ENCODE measurements around the gene DGKB.

DGKB gene

DNA sequence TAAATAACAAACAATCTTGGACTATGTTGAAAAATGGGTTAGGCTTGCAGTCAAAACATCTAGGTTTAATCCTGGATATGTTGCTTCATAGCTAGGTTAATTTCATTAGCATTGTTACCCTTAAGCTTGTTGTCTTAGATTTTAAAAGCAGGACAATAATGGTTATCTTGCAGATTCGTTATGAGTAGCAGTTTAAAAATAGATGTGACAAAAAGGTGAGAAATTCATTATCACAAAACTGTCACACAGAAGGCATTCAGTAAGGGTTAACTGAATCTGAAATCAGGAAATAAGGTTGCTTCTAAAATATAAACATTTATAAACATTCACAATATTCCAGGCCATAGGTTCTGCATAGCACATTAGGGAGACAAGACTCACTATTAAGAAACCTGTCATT lies 483.9 kb downstream of the DGKB start:
- no peak for DNase-seq (ENCODE audit: low read depth in 1 of 2, low spot score in 1 of 2)
- no peak overlapping the region for H3K4me3 ChIP-seq (replicated peaks; ENCODE audit: insufficient read depth, low read length)
- no peak overlapping the region for H3K27ac ChIP-seq (replicated peaks)
- TF ChIP-seq GABPA (IDR thresholded peaks at IDR 0.05; ENCODE audit: low read depth) (no peak), POLR2AphosphoS5 (IDR thresholded peaks at IDR 0.05; ENCODE audit: low read depth) (no peak), SPI1 (IDR thresholded peaks at IDR 0.05; ENCODE audit: borderline replicate concordance, low read depth) (no peak)
- TF ChIP-seq, protein P1, sequence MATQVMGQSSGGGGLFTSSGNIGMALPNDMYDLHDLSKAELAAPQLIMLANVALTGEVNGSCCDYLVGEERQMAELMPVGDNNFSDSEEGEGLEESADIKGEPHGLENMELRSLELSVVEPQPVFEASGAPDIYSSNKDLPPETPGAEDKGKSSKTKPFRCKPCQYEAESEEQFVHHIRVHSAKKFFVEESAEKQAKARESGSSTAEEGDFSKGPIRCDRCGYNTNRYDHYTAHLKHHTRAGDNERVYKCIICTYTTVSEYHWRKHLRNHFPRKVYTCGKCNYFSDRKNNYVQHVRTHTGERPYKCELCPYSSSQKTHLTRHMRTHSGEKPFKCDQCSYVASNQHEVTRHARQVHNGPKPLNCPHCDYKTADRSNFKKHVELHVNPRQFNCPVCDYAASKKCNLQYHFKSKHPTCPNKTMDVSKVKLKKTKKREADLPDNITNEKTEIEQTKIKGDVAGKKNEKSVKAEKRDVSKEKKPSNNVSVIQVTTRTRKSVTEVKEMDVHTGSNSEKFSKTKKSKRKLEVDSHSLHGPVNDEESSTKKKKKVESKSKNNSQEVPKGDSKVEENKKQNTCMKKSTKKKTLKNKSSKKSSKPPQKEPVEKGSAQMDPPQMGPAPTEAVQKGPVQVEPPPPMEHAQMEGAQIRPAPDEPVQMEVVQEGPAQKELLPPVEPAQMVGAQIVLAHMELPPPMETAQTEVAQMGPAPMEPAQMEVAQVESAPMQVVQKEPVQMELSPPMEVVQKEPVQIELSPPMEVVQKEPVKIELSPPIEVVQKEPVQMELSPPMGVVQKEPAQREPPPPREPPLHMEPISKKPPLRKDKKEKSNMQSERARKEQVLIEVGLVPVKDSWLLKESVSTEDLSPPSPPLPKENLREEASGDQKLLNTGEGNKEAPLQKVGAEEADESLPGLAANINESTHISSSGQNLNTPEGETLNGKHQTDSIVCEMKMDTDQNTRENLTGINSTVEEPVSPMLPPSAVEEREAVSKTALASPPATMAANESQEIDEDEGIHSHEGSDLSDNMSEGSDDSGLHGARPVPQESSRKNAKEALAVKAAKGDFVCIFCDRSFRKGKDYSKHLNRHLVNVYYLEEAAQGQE (IDR thresholded peaks at IDR 0.05; ENCODE audit: insufficient replicate concordance, low read depth) = no peak
- TF ChIP-seq, protein P2, sequence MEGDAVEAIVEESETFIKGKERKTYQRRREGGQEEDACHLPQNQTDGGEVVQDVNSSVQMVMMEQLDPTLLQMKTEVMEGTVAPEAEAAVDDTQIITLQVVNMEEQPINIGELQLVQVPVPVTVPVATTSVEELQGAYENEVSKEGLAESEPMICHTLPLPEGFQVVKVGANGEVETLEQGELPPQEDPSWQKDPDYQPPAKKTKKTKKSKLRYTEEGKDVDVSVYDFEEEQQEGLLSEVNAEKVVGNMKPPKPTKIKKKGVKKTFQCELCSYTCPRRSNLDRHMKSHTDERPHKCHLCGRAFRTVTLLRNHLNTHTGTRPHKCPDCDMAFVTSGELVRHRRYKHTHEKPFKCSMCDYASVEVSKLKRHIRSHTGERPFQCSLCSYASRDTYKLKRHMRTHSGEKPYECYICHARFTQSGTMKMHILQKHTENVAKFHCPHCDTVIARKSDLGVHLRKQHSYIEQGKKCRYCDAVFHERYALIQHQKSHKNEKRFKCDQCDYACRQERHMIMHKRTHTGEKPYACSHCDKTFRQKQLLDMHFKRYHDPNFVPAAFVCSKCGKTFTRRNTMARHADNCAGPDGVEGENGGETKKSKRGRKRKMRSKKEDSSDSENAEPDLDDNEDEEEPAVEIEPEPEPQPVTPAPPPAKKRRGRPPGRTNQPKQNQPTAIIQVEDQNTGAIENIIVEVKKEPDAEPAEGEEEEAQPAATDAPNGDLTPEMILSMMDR (IDR thresholded peaks at IDR 0.05; ENCODE audit: insufficient read depth, low read length) = no peak
- no peaks in the 10 kb centered on the region for H3K27me3 ChIP-seq (ENCODE audit: insufficient read depth, poor library complexity, severe bottlenecking)

DNA sequence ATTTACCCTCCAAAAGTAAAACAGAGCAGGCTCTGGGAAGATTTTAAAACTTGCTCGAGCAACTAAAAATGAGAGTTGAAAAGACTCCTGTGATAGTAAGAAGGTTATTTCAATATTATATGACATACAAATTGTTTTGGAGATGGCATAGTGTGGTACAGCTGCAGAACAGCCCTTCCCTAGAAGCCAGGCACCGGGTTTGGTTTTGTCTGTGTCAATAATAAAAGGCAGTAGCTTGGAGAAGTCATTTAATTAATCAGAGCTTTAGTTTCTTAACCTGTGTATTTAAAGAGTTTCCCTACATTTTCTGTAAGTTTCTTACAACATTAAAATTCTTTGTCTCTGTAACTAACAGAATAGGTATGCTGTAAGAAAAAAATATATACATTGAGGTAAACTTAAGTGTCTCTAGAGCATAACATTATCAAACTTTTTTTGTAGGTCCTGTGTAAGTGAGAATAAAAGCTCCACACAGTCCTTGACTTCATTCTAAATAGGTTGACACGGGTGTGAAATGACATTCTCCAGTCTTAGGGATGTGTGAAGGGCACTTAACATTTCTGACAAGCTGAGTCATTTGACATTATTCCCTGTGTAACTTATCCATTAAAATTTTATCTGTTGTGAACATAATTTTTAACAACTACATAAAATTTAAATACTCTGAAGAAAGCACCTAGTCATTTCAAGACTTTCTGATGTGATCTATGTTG lies 488.1 kb downstream of the DGKB start:
- no peak for DNase-seq (ENCODE audit: low read depth in 1 of 2, low spot score in 1 of 2)
- Histone ChIP-seq H3K4me3 (replicated peaks; ENCODE audit: insufficient read depth, low read length) (no peak overlapping the region), H3K27me3 (ENCODE audit: insufficient read depth, poor library complexity, severe bottlenecking) (no peaks in the 10 kb centered on the region), H3K27ac (replicated peaks) (no peak overlapping the region)
- no peak for TF ChIP-seq GABPA (IDR thresholded peaks at IDR 0.05; ENCODE audit: low read depth)
- TF ChIP-seq POLR2AphosphoS5 (IDR thresholded peaks at IDR 0.05; ENCODE audit: low read depth) = no peak
- TF ChIP-seq SPI1 (IDR thresholded peaks at IDR 0.05; ENCODE audit: borderline replicate concordance, low read depth) = no peak
- TF ChIP-seq, protein P2 (IDR thresholded peaks at IDR 0.05; ENCODE audit: insufficient read depth, low read length) = no peak
- TF ChIP-seq, protein P1 (IDR thresholded peaks at IDR 0.05; ENCODE audit: insufficient replicate concordance, low read depth) = no peak

DNA sequence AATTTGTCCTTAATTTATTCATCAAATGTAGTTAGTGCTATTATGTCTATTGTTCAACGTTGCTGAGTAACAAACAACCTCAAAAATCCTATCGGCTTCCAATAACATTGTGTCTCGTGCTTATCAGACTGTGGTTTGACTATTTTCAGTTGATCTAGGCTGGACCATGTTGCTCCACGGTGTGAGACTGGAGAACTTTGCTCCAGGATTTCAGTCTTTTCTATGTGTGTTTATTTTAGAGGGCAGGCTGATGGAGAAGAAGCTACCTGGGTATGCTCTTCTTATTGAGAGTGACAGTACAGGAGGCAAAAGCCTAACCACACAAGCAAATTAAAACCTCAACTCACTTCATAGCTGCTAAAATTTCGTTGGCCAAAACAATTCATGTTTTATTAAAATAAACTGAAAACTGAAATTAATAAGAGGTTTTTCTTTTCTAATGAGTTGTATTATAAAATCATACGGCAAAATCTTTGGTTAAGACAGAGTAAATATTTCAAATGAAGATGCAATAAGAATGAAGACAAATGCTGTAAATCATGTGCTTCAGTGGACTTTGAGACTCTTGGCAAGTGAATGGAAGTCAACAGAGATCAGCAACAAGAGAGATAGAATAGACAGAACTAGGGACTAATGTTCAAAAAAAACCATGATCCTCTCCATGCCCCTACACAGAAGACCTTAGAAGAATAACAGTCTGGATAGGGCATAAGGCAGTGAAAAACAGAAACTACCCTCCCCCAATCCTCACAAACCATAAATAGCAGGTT lies 495.1 kb downstream of the DGKB start:
- no peaks in the 10 kb centered on the region for H3K27me3 ChIP-seq (ENCODE audit: insufficient read depth, poor library complexity, severe bottlenecking)
- H3K4me3 ChIP-seq (replicated peaks; ENCODE audit: insufficient read depth, low read length) = no peak overlapping the region
- DNase-seq (ENCODE audit: low read depth in 1 of 2, low spot score in 1 of 2) = no peak
- no peak for TF ChIP-seq GABPA (IDR thresholded peaks at IDR 0.05; ENCODE audit: low read depth)
- TF ChIP-seq, protein P1 (IDR thresholded peaks at IDR 0.05; ENCODE audit: insufficient replicate concordance, low read depth) = no peak
- TF ChIP-seq, protein P2 (IDR thresholded peaks at IDR 0.05; ENCODE audit: insufficient read depth, low read length) = no peak
- no peak for TF ChIP-seq SPI1 (IDR thresholded peaks at IDR 0.05; ENCODE audit: borderline replicate concordance, low read depth)
- TF ChIP-seq POLR2AphosphoS5 (IDR thresholded peaks at IDR 0.05; ENCODE audit: low read depth) = no peak
- no peak overlapping the region for H3K27ac ChIP-seq (replicated peaks)
